Measurements from ENCODE around the gene THPO. TPM values are rescaled to one million over a fixed set of nuclear protein-coding genes. Genes with fewer than 3 reads are reported as not detected.

The THPO gene
- total and polyA plus RNA-seq, 9 of the 15 experiments (the other 6 are each of a cell fraction or from before 2014, with no cell fraction given) = 0.11 to 1.1 (median 0.35) TPM; not detected in 1

- Histone ChIP-seq H3K27me3 (ENCODE audit: control insufficient read depth in 2 of 2, insufficient read depth in 2 of 2, low read length in 2 of 2) (no peaks in the 10 kb centered on the region), H3K4me2 (ENCODE audit: insufficient read depth, low read length) (peak overlapping the region; percentile 97), H3K9me3 (replicated peaks; ENCODE audit: control insufficient read depth, insufficient read depth, low read depth, low read length) (no peaks in the 10 kb centered on the region), H3K9ac (ENCODE audit: insufficient read depth in 1 of 2, low read depth in 2 of 2, low read length in 2 of 2) (peak overlapping the region; percentile 88 to 95), H3K9me1 (ENCODE audit: control insufficient read depth, insufficient read depth, low read length) (peaks cover 8% of the 10 kb centered on the region), H3K4me3 (peak overlapping the region; percentile 71), H3K4me1 (replicated peaks in 1 of 2; ENCODE audit: control insufficient read depth in 2 of 2, insufficient read depth in 2 of 2, low read length in 2 of 2) (peaks cover 28 to 61% of the 10 kb centered on the region in 2 experiments), H2AFZ (ENCODE audit: low read depth, low read length) (peak overlapping the region; percentile 85), H3K79me2 (ENCODE audit: control insufficient read depth, insufficient read depth, low read length) (peaks cover 56% of the 10 kb centered on the region), H4K20me1 (replicated peaks; ENCODE audit: control insufficient read depth, insufficient read depth, low read length) (no peaks in the 10 kb centered on the region), H3K36me3 (ENCODE audit: control insufficient read depth, insufficient read depth, low read length) (peaks cover 46% of the 10 kb centered on the region), H3K27ac (ENCODE audit: extremely low read depth, low read depth, low read length) (peak overlapping the region; percentile 98)
- in situ Hi-C loops (cut with MboI) = no loop called here
- FAIRE-seq (peak; percentile 59), ATAC-seq (peak; percentile 10), DNase-seq (ENCODE audit: extremely low read depth in 1 of 4, low spot score in 3 of 4) (peak; percentile 54 to 76 (median 68))
- POLR2A ChIA-PET = interaction anchor here (0.6 to 2.6 kb wide), 7 partner anchors 8 to 656 kb away, joined by 3 to 35 read pairs (median 4); no protein-coding TSS in a partner anchor
- intact Hi-C loops (cut with micrococcal nuclease) = loop anchor here (1.0 kb wide), 1 partner anchor 17 kb away; no protein-coding TSS in a partner anchor
- WGBS (ENCODE audit: insufficient coverage, low coverage, missing lambda C conversion rate) = under 1% methylated on average over 30 of the region's 38 CpGs
- CTCF ChIA-PET (ENCODE audit: low intra/inter-chr PET ratio) = no interaction called here
- no TSS peak for BruUV-seq (replicated peaks)
- TF ChIP-seq LCOR (CRISPR knock-in tag; IDR thresholded peaks at IDR 0.05) (0 out of 2 replicates have a peak, but pooled peaks have one; percentile 34), KLF6 (CRISPR knock-in tag; IDR thresholded peaks at IDR 0.05; ENCODE audit: borderline replicate concordance) (0 out of 2 replicates have a peak, but pooled peaks have one; percentile 18), ZNF830 (CRISPR knock-in tag; IDR thresholded peaks at IDR 0.05) (no peak), ZNF655 (CRISPR knock-in tag; IDR thresholded peaks at IDR 0.05) (no peak), ZBTB9 (CRISPR knock-in tag; IDR thresholded peaks at IDR 0.05) (no peak), BMI1 (IDR thresholded peaks at IDR 0.05; ENCODE audit: low read length) (no peak), TCFL5 (CRISPR knock-in tag; conservative IDR thresholded peaks at IDR 0.05) (no peak), ZNF384 (IDR thresholded peaks at IDR 0.05; ENCODE audit: low read depth, low read length) (no peak), RUNX1 (IDR thresholded peaks at IDR 0.05; ENCODE audit: low read depth) (no peak), HDGF (IDR thresholded peaks at IDR 0.05) (peak; percentile 55; the same call in 1 of the 2 replicates), NFYB (IDR thresholded peaks at IDR 0.05; ENCODE audit: extremely low read depth, insufficient read length) (no peak)
- TF ChIP-seq, protein P1, sequence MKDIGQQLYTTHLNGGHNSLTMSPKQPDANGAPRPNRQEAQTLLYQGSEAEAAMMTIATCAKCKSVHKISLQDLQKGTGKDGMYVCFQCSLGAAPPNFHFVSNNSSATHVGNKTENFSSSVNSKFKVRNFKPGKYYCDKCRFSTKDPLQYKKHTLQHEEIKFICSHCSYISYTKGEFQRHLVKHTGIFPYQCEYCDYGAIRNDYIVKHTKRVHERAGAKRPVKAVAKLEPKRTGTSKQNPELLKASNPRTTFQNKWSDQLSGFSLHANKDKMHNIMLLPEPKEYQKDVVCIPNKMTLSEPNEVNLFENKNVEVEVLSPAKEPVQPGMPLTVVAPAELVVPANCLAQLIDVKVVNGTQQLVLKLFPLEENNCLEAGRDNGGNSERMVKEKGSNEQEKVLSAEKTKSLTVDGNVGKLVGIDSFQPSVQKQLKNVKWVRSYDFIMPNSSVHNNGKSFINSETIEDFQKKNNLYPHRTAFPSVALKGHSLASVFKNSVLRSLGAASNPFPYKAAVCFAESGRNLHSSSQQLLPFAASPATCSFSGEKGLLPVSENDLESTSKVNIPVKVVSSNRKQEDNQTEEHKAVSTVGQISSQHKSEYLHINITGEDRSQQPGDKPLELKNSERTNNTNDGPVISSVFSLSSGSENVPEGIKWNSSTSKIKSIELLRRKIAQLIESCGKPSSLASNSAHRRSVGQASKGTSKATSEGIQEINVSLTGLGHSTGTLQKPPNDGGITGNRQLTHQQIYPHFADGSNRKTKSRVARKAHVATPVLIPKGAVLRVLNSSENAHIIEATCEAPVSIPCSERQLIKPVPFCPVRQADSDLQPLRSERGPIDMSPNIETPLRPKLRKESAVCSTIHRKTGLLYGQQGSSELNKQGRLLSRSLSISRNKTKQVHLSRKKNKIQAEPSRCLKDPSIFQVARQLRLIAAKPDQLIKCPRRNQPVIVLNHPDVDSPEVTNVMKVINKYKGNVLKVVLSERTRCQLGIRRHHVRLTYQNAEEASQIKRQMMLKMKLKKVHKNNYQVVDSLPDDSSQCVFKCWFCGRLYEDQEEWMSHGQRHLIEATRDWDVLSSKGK (CRISPR knock-in tag; IDR thresholded peaks at IDR 0.05) = no peak
- TF ChIP-seq, protein P2, sequence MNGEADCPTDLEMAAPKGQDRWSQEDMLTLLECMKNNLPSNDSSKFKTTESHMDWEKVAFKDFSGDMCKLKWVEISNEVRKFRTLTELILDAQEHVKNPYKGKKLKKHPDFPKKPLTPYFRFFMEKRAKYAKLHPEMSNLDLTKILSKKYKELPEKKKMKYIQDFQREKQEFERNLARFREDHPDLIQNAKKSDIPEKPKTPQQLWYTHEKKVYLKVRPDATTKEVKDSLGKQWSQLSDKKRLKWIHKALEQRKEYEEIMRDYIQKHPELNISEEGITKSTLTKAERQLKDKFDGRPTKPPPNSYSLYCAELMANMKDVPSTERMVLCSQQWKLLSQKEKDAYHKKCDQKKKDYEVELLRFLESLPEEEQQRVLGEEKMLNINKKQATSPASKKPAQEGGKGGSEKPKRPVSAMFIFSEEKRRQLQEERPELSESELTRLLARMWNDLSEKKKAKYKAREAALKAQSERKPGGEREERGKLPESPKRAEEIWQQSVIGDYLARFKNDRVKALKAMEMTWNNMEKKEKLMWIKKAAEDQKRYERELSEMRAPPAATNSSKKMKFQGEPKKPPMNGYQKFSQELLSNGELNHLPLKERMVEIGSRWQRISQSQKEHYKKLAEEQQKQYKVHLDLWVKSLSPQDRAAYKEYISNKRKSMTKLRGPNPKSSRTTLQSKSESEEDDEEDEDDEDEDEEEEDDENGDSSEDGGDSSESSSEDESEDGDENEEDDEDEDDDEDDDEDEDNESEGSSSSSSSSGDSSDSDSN (IDR thresholded peaks at IDR 0.05; ENCODE audit: borderline replicate concordance in 1 of 2, low read depth in 2 of 2, low read length in 2 of 2) = peak in 1 of 2 experiments; percentile 44; a peak in 1 of 4 replicates
Measured at GRCh38 chr3:184361932-184362667, 15.9 kb downstream of the THPO start.

Data from K562 (cell line).